ENCODE results near the gene SHLD2.
"Not testable (repeated sequence)": the region's sequence is repeated elsewhere in the genome, so short reads cannot be mapped to it uniquely, and the experiment has no call there.

SHLD2 gene

DNA sequence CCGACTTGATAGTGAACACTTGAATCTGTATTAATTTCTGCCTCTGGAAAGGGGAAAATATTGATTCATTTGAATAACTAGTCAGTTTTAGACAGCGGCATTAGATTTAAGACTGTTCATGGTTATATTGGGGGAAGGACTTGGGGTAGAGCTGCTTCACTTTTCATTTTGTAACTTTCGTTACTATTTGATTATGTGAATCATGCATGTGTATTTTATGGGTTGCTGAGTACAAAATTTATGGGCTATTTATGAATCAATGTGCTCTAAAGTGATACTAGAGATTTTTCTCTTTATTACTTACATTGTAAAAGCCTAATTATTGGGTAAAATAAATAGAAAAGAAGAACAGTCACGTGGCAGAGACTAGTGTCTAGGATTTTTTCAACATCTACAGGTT lies 5.3 kb upstream of the SHLD2 start:
- no peak for DNase-seq

DNA sequence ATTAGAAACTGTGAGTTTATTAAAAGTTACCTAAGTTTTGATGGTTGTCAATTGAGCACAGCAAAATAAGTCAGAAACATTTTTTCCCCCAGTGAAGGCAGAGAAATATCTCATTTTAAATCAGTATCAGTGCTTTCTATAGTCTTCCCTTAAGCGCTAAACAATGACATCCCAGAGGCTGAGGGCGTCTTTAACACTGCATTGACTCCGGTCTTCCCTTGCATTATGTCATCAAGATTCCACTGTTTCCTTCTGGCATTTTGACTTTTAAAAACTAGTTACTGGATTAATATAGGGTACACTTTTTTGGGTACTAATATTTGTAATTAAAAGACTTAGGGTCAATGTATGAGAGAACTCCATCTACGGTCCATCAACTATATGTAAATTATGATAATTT lies 4.2 kb upstream of the SHLD2 start:
- DNase-seq, result no peak

DNA sequence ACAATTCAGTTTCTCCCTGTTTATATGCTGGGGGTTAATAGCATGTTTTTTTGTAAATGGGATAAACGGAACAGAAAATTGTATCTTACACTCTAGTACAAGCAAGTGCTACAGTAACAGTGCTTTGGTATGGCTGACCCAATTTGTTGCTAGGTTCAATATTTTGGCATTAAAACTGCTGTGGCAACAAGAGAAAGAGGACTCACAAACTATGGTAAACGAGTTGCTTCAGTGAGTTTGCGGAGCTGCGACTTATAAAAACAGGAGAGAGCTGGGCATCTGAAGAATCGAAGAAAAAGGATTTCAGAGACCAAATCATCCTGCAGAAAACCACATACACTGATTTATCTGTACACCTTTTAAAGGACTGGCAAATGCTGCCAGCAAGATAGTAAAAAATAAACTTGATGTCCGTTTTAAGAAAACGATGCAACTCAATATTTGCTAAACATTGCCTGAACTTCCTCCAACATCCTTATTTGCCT lies 2.6 kb upstream of the SHLD2 start:
- no peak for DNase-seq

DNA sequence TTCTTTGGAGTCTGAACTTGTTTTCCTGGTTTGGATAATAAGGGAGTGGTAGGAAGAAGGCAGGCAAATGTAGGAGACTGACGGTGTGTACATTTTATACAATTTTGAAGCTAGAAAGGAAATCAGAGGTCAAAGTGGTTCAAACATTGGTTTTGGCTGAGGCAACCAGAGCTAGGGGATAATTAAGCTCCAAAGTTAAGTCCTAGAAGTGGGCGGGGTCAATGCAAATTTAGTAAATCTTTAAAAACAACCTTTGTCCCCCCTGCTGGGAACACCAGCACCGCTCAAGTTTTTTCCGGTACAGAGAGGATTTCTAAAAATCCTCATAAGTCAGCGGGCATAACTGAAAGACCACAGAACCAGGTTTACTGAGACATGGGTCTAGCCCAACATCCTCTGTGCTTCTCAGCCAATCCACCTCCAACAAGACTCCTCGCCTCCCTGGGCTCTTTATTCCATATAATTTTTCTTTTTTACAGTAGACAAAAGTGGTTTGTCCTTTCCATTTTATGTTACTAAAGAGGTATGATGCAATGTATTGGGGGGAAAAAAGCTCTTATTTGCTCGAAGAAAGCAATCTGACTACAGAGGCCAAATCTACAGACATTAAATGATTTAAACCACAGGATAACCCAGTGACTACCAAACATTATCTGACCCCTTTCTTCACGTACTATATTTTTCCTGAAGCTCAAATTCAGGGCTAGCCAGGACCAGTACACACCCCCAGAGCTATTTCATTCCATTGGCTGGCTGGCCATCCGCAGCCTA lies 2.0 kb upstream of the SHLD2 start:
- no peak for DNase-seq

DNA sequence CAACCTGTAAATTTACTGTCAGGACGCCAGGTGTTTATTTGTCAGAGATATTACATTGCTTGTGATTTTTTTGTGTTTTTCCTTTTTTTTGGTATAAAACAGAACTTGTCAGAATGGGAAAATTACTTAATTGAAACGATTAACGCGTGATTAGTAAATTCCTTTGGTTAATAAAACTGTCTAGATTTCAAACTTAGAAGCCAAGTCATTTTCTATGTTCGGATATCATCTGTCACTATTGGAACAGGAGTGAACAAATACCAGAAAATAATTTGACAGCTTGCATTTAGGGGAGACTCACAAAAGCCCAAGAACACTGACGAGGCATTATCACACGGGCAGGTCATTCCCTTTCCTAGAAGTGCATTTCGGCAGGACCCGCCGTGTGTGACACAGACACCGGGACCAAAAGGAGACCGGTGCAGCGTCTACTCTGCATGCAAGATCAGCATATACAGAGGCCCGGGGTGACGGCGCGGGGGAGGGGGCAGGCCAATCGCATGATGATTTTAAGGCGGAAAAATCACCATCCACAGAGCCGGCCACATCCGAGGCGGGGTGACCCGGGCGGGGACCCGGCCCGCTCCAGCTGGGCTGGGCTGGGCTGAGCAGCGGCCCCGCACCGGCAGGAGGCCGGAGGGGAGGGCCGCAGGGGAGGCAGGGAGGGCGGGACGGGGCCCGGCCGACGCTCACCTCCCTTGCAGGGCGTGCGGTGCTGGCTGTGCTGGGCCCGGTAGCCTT lies 1.2 kb upstream of the SHLD2 start:
- DNase-seq, result no peak

DNA sequence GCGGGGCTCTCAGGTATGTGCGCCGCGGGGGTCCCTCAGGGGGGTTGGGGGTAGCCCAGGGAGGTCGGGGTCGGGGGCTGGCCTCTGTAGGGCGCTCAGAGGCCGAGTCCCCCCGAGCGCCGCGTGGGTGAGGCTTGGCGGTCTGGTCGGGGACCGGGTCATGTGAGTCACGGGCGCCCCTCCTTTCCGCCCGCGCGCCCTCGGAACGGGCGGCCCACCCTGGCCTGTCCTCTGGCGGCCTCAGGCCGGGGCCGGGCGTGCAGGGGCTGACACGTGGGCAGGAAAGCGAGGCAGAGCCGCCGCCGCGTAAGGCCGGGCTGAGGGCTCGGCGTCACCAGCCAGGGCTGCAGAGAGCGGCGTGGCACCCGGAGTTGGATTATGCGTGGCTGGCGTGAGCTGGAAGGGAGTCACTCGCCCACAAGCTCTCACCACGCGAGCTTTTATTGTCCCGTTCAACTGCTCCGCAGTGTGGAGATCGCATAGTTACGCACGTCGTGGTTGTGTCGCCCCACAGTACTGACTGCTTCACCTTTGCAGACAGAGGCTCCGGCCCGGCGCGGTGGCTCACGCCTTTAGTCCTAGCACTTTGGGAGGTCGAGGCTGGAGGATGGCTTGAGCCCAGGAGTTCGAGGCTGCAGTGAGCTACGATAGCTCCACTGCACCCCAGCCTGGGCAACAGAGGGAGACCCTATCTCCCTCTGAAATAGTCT lies 385 bp downstream of the SHLD2 start:
- DNase-seq, result no peak

DNA sequence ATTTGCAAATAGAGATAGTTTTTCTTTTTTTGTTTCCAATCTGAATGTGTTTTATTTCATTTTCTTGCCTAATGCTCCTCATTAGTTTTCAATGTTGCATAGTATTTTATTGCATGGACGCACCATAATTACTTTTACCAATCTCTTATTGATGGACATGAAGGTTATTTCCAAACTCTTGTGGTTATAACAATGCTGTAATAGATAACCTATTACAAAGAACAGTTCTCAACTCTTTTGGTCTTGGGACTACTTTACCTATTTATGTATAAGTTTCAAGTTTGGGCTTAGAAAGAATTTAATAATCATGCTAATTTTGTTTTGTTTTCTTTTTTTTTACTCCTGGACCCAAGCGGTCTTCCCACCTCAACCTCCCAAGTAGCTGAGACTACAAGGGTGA lies 7.0 kb downstream of the SHLD2 start:
- DNase-seq, result no peak

DNA sequence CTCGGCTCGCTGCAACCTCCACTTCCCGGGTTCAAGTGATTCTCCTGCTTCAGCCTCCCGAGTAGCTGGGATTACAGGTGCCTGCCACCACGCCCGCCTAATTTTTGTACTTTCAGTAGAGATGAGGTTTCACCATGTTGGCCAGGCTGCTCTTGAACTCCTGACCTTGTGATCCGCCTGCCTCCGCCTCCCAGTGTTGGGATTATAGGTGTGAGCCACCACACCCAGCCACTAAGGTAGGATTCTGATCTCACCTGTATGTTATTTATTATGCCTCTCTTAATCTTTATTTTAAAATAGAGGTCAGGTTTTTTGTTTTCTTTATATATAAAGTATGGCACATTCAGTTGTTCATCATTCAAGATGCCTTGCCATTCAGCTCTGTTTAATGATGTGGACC lies 9.7 kb downstream of the SHLD2 start:
- not testable (repeated sequence) for DNase-seq

DNA sequence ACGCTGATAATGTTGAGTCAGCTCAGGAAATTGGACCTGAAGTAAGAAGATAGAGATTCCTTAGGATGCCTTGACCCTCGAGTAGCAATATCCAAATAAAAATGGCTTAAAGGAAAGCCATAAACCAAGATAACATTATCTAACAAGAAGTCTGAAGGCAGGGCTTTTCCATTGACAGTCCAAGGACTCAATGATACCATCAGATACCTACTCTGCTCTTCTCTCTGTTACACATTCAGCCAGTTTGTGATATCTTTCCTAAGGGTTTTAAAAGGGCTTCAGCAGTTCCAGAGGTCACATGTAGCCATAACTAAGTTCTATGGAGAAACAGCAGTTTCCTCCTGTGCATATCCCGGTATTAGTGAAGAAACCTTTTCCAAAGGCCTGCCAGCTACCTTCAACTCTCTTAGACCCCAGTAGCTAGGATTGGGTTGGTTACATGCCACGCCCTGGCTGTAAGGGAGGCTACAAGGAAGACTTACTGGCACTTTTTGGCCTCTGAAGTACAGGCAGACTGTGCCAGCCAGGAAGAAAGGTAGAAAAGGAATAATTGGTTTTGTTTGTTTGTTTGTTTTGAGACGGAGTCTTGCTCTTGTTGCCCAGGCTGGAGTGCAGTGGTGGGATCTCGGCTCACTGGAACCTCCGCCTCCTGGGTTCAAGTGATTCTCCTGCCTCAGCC lies 10.6 kb downstream of the SHLD2 start:
- no peak for DNase-seq

DNA sequence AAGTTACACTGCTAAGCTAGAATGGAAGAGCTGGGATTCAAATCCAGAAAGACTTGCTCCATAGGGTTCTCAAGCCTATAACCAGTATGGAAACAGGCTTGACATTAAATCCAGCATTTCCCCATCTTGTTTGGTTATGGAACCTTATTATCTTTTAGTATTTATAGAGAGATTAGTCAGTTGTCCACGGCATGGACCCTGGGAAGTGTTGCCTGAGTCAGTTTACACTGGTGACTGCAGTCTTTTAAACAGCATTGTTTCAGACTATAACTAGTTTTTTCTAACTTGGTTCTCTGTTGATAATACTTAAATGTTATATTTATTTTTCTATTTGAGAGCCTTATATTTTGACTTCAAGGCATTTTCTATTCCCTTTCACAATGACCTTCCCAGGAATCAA lies 23.1 kb downstream of the SHLD2 start:
- DNase-seq, result not testable (repeated sequence)

DNA sequence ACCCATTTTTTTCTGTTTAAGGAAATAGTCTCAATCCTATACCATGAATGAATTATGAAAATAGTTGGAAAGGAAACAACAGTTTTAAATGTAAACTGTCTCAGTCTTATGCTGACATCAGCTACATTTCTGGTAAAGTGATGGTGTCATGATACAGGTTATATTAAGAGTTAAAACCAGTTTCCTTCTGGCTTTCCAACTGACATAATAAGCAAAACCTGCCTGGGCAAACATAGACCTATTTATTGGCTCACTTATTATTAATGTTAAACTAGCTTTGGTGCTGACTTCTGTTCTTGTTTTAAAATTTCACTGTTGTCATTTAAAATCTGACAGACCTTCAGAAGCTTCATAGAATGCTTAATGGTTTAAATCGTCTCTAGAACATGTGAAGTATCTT lies 24.0 kb downstream of the SHLD2 start:
- not testable (repeated sequence) for DNase-seq

DNA sequence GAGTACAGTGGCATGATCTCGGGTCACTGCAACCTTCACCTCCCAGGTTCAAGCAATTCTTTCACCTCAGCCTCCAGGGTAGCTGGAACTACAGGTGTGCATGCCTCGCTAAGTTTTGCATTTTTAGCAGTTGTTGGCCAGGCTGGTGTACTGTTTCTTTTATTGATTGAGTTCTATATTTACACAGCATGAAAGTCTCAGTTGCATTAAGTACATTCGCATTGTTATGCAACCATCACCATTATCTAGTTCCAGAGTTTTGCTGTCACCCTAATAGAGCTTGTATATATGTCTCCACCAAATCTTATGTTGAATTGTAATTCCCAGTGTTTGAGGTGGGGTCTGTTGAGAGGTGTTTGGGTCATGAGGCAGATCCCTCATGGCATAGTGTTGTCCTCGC lies 28.3 kb downstream of the SHLD2 start:
- not testable (repeated sequence) for DNase-seq

DNA sequence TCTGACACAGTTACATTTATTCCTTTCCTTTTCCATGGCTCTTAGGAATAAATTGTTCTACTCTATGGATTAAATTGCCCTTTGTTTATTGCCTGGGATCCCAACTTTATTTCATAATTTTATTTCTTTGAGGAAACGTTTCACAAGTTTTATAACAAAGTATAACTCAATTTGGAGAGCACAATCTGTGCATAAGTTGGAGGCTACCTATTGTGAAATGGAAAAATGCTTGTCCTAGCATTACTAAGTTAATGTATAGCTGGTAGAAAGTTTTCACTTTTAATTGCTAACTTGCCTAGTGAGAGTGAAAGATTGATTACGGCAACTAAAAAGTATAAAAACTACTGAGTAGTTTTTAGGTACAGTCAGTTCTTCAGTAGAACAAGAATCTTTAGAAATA lies 32.0 kb downstream of the SHLD2 start:
- DNase-seq, result not testable (repeated sequence)

DNA sequence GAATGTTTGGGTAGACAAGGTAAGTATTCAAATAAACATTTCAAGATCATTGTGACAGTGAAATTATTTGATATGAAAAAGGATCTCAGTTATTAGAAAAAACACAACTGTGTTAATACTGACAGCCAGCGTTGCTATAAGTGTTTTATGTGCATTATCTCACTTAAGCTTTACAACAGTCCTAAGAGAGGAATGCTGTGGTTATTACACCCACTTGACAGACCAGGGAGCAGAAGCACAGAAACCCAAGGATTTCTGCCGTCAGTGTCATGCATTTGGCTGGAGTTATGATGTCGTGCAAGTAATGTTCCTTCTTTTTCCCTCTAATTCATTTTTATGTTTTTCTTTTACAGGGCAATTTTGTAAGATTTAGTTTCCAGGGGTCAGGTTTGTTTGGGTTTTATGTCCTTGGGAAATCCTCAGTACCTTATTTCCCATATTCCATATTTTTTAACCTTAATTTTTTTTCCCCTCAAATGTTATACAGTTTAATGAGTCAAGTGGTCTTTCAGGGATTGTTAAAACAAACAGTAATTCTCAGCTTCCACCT lies 32.7 kb downstream of the SHLD2 start:
- not testable (repeated sequence) for DNase-seq

DNA sequence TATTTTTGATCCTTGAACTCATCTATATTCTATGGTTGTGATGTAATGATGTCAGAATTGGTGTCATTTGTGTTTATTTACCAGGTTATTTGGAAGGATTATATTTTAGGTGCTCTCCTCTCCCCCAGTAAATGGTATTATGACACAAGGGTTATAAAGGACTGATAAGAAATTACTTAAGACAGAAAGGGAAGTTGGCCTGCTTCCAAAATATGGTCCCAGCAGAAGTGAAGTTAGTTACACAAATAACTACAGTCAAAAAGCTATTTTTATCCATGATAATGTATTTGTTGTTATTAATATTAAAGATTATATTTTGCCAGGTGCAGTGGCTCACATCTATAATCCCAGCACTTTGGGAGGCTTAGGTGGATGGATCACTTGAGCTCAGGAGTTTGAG lies 37.2 kb downstream of the SHLD2 start:
- not testable (repeated sequence) for DNase-seq

DNA sequence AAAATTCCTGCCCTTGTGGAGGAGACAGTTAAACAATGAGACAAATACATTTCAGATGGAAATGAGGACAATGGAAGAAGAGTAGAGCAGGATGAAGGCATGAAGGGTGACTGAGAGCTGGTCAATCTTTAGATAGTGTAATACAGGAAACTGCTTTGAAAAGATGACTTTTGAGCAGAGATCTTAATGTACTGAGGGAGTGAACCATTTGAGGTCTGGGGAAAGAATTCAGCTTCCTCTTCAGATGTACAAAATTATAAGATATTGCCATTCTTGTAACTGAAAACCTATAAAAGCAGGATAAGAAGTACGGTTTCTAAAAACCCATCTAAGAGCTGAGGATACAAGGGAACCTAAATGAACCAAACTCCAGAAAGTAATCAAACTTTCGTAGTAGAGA lies 38.9 kb downstream of the SHLD2 start:
- not testable (repeated sequence) for DNase-seq

DNA sequence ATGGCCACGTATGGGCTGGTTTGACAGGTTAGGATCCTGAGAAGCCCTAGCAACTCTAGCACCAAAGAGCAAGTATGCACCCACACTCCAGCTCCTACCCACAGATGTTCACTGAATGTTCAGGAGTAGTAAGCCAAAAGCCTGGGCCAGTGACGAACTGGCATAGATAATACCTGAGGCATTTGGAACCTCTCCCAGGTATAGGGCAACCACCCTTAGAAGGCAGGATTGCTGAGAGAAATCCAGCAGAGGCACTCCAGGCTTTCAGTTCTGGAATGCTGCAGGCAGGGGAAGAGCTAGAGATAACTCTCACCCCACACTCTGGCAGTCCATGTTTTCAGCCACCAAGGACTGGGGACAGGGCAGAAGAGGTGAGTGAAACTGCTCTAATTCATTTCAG lies 39.4 kb downstream of the SHLD2 start:
- not testable (repeated sequence) for DNase-seq

DNA sequence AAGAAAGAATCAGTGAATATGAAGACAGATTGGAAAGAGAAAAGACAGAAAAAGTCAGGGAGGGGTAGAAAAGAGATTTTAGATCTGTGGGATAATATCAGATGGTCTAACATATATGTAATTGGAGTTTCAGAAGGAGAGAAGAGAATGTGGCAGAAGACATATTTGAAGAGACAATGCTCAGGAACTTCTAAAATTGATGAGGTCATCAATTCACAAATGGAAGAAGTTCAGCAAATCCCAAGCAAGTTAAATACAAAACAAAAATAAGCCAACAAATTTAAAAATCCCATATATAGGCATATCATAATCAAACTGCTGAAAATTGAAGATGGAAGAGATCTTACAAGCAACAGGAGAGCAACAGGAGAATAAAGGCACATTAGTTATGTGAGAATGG lies 42.5 kb downstream of the SHLD2 start:
- DNase-seq, result not testable (repeated sequence)

DNA sequence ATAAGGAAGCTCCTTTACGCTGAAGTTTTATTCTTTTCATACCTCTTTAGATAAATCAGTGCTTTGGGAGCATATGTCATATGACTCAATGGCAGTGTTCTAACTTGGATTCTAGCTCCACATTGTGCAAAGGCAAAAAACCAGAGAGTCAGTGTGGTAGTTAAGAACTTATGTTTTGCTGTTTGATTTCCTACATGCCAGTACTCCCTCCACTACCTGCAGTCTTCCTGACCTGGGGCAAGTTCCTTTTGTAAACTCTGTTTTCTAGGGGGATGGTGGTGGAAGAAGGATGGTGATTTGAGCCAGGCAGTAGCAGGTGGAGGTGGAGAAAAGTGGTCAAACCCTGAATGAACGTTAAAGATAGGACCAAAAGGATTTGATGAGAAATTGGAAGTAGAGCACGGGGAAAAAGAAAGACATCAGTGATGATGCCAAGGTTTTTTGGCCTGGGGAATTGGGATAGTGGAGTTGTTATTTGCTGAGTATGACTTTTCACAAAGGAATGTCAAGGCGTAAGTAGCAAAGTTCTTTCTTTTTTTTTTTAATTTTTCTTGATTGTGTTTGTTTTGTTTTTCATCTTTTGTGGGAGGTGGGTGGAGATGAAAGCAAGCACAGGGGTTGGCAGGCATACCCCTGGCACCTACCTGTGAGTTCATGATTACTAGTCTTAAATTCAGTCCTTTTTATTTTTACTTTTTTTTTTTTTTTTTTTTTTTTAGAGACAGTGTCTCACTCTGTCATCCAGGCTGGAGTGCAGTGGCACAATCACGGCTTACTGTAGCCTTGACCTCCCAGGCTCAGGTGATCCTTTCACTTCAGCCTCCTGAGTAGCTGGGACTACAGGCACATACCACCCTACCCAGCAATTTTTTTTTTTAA lies 47.5 kb downstream of the SHLD2 start:
- DNase-seq, result not testable (repeated sequence)

DNA sequence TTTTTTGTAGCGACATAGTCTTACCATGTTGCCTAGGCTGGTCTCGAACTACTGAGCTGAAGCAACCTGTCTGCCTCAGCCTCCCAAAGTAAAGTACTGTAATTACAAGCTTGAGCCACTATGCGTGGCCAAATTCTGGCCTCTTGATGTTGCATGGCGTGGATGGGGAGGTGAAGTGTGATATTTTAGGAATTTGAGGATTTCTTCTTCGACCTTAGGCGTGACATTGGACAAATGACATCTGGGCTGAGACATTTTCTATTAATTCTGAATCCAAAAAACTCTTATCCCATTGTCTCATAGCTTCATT lies 48.1 kb downstream of the SHLD2 start:
- not testable (repeated sequence) for DNase-seq

DNA sequence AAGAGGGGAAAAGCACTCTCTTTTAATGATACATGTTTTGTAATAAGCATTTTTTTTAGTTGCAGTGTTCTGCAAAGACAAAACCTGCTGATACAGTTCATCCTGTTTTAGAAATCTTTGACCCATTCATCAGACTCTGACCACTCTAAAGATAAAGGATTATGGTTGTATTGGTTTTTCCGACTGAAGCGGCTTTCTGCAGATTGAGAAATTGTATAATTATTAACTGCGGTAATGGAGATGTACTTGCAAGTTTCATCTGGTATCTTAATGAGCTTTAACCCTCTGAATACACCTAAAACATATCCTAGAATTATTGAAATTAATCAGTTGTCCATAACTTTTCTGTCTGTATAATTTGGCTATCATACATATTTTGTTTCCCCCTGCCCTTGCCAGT lies 50.6 kb downstream of the SHLD2 start:
- DNase-seq, result not testable (repeated sequence)

Data from NCI-H2029 treated with DMSO at 0.1 percent for 48 hours (cell line).